Measurements from ENCODE around the gene CBR1. TPM values are rescaled to one million over a fixed set of nuclear protein-coding genes. Genes with fewer than 3 reads are reported as not detected.
"Not testable (repeated sequence)": the region's sequence is repeated elsewhere in the genome, so short reads cannot be mapped to it uniquely, and the experiment has no call there.

CBR1 gene
- total RNA-seq, 1 donor, result 73.5 TPM

DNA sequence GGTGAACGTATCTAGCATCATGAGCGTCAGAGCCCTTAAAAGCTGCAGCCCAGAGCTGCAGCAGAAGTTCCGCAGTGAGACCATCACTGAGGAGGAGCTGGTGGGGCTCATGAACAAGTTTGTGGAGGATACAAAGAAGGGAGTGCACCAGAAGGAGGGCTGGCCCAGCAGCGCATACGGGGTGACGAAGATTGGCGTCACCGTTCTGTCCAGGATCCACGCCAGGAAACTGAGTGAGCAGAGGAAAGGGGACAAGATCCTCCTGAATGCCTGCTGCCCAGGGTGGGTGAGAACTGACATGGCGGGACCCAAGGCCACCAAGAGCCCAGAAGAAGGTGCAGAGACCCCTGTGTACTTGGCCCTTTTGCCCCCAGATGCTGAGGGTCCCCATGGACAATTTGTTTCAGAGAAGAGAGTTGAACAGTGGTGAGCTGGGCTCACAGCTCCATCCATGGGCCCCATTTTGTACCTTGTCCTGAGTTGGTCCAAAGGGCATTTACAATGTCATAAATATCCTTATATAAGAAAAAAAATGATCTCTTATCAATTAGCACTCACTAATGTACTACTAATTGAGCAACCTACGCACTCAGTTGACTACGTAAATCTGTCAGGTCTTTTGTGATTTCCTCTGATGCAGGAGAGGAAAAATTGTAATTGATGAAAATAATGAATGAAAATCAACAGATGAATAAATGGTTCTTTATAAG is 2.8 kb downstream of the CBR1 start:
- TF ChIP-seq, protein P1, sequence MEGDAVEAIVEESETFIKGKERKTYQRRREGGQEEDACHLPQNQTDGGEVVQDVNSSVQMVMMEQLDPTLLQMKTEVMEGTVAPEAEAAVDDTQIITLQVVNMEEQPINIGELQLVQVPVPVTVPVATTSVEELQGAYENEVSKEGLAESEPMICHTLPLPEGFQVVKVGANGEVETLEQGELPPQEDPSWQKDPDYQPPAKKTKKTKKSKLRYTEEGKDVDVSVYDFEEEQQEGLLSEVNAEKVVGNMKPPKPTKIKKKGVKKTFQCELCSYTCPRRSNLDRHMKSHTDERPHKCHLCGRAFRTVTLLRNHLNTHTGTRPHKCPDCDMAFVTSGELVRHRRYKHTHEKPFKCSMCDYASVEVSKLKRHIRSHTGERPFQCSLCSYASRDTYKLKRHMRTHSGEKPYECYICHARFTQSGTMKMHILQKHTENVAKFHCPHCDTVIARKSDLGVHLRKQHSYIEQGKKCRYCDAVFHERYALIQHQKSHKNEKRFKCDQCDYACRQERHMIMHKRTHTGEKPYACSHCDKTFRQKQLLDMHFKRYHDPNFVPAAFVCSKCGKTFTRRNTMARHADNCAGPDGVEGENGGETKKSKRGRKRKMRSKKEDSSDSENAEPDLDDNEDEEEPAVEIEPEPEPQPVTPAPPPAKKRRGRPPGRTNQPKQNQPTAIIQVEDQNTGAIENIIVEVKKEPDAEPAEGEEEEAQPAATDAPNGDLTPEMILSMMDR (IDR thresholded peaks at IDR 0.05; ENCODE audit: extremely low read depth, low read depth, low read length), result no peak
- DNase-seq (ENCODE audit: insufficient read length, low spot score, missing footprints), result no peak
- H4K20me1 ChIP-seq (ENCODE audit: insufficient read depth, low read length), result peaks cover 8% of the 10 kb centered on the region
- no peak overlapping the region for H3K27ac ChIP-seq (ENCODE audit: low read depth, low read length)
- no peak overlapping the region for H3K4me2 ChIP-seq (ENCODE audit: insufficient read depth, low read length)
- H3K79me2 ChIP-seq (ENCODE audit: insufficient read depth, low read length), result peaks cover 20% of the 10 kb centered on the region
- no peaks in the 10 kb centered on the region for H3K9me3 ChIP-seq (ENCODE audit: low read depth, low read length)
- H3K27me3 ChIP-seq (ENCODE audit: insufficient read depth, low read length), result no peaks in the 10 kb centered on the region
- H3K4me3 ChIP-seq (ENCODE audit: insufficient read depth, low read length), result no peak overlapping the region
- H2AFZ ChIP-seq (ENCODE audit: low read length), result no peak overlapping the region
- H3K4me1 ChIP-seq (ENCODE audit: insufficient read depth, low read length), result peaks cover 17% of the 10 kb centered on the region
- peaks cover 22% of the 10 kb centered on the region for H3K36me3 ChIP-seq (ENCODE audit: insufficient read depth, low read length)

DNA sequence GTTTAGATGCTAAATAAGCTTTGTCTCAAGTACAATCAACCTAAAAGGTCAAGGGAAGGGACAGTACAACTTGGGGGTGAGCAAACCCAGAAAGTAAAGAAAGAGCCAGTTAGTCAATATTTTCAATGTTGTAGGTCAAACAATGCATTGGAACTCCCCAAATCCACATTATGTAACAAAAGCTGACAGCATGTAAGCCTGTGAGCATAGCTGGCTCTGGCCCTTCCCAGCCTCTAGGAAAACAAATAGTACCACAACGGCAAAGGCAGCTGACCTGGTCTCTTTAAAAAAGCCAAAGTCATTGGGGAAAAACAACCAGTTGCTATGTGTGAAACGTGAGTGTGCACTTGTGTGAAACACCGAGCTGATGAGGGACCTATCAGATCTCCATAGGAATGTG is 3.4 kb downstream of the CBR1 start:
- peaks cover 8% of the 10 kb centered on the region for H4K20me1 ChIP-seq (ENCODE audit: insufficient read depth, low read length)
- no peaks in the 10 kb centered on the region for H3K9me3 ChIP-seq (ENCODE audit: low read depth, low read length)
- TF ChIP-seq, protein P1 (IDR thresholded peaks at IDR 0.05; ENCODE audit: extremely low read depth, low read depth, low read length), result no peak
- H3K4me2 ChIP-seq (ENCODE audit: insufficient read depth, low read length), result peak overlapping the region; percentile 21
- H3K4me1 ChIP-seq (ENCODE audit: insufficient read depth, low read length), result peaks cover 17% of the 10 kb centered on the region
- no peak overlapping the region for H3K4me3 ChIP-seq (ENCODE audit: insufficient read depth, low read length)
- no peak overlapping the region for H2AFZ ChIP-seq (ENCODE audit: low read length)
- no peak for DNase-seq (ENCODE audit: insufficient read length, low spot score, missing footprints)
- no peaks in the 10 kb centered on the region for H3K27me3 ChIP-seq (ENCODE audit: insufficient read depth, low read length)
- H3K27ac ChIP-seq (ENCODE audit: low read depth, low read length), result no peak overlapping the region
- peaks cover 20% of the 10 kb centered on the region for H3K79me2 ChIP-seq (ENCODE audit: insufficient read depth, low read length)
- H3K36me3 ChIP-seq (ENCODE audit: insufficient read depth, low read length), result peaks cover 22% of the 10 kb centered on the region

DNA sequence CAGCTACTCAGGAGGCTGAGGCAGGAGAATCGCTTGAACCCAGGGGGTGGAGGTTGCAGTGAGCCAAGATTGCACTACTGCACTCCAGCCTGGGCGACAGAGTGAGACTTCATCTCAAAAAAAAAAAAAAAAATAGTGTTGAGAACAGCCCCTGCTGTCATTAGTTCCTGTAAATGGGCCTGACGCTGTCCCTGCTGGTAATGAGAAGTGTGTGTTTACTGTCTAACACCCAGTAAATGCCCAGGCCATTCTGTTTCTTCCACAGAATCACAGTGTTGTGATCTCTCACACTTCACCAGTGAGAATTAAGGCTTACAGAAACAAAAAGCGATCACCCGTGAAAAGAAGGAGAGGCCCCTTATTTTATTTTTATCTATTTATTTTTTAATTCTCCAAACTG is 4.1 kb downstream of the CBR1 start:
- H3K79me2 ChIP-seq (ENCODE audit: insufficient read depth, low read length), result peaks cover 20% of the 10 kb centered on the region
- not testable (repeated sequence) for H3K4me2 ChIP-seq (ENCODE audit: insufficient read depth, low read length); H3K4me3 ChIP-seq (ENCODE audit: insufficient read depth, low read length); H4K20me1 ChIP-seq (ENCODE audit: insufficient read depth, low read length); DNase-seq (ENCODE audit: insufficient read length, low spot score, missing footprints); H3K27ac ChIP-seq (ENCODE audit: low read depth, low read length); H3K9me3 ChIP-seq (ENCODE audit: low read depth, low read length); H3K27me3 ChIP-seq (ENCODE audit: insufficient read depth, low read length); H2AFZ ChIP-seq (ENCODE audit: low read length)
- H3K4me1 ChIP-seq (ENCODE audit: insufficient read depth, low read length), result peaks cover 17% of the 10 kb centered on the region
- peaks cover 22% of the 10 kb centered on the region for H3K36me3 ChIP-seq (ENCODE audit: insufficient read depth, low read length)

DNA sequence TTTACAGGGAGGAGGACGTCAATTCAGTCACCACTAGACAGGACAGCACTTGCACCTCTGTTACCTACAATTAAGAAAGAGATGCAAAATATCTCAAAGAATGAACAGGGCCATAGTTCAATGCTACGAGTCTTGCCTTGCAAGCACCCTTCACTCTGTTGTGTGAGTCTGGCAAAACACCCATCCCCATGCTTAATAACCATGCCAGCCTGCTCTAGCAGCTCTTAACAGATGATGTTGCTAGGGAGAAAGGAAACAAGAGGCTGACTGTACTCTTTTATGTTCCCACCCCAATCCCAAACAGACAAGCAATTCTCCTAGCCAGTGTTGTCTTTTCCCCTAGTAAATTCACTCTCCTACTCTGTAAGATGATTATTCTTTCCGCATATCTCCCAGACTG is 5.3 kb downstream of the CBR1 start:
- H3K4me2 ChIP-seq (ENCODE audit: insufficient read depth, low read length), result no peak overlapping the region
- no peak overlapping the region for H3K27ac ChIP-seq (ENCODE audit: low read depth, low read length)
- H3K9me3 ChIP-seq (ENCODE audit: low read depth, low read length), result no peaks in the 10 kb centered on the region
- H3K36me3 ChIP-seq (ENCODE audit: insufficient read depth, low read length), result peaks cover 22% of the 10 kb centered on the region
- peaks cover 14% of the 10 kb centered on the region for H3K79me2 ChIP-seq (ENCODE audit: insufficient read depth, low read length)
- TF ChIP-seq, protein P1 (IDR thresholded peaks at IDR 0.05; ENCODE audit: extremely low read depth, low read depth, low read length), result no peak
- no peak for DNase-seq (ENCODE audit: insufficient read length, low spot score, missing footprints)
- peaks cover 16% of the 10 kb centered on the region for H3K4me1 ChIP-seq (ENCODE audit: insufficient read depth, low read length)
- H2AFZ ChIP-seq (ENCODE audit: low read length), result no peak overlapping the region
- no peak overlapping the region for H3K4me3 ChIP-seq (ENCODE audit: insufficient read depth, low read length)
- no peaks in the 10 kb centered on the region for H3K27me3 ChIP-seq (ENCODE audit: insufficient read depth, low read length)
- peaks cover 8% of the 10 kb centered on the region for H4K20me1 ChIP-seq (ENCODE audit: insufficient read depth, low read length)

Data from osteoblast (primary cell).